ES-I3 (cell line): ENCODE results near the gene XAGE1B.
"Not testable (repeated sequence)": the region's sequence is repeated elsewhere in the genome, so short reads cannot be mapped to it uniquely, and the experiment has no call there.

ENCODE experiments used
- H3K36me3 ChIP-seq: 2 replicates; pipeline ENCODE4 v1.6.1; 2013; ENCODE audit warnings: mild to moderate bottlenecking, low read length, control low read depth, moderate library complexity; ENCODE audit not compliant: insufficient read depth
- H3K4me1 ChIP-seq: 2 replicates; pipeline ENCODE4 v1.6.1; 2013; ENCODE audit warnings: mild to moderate bottlenecking, control low read depth, low read length; ENCODE audit not compliant: insufficient read depth
- H3K9ac ChIP-seq: 2 replicates; pipeline ENCODE4 v1.6.1; 2013; ENCODE audit warnings: low read depth, mild to moderate bottlenecking, low read length, moderate library complexity
- H3K9me3 ChIP-seq: 2 replicates; pipeline ENCODE4 v1.6.1; 2013; ENCODE audit warnings: mild to moderate bottlenecking, low read length, moderate library complexity; ENCODE audit not compliant: control insufficient read depth, insufficient read depth

The XAGE1B gene, protein sequence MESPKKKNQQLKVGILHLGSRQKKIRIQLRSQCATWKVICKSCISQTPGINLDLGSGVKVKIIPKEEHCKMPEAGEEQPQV

DNA sequence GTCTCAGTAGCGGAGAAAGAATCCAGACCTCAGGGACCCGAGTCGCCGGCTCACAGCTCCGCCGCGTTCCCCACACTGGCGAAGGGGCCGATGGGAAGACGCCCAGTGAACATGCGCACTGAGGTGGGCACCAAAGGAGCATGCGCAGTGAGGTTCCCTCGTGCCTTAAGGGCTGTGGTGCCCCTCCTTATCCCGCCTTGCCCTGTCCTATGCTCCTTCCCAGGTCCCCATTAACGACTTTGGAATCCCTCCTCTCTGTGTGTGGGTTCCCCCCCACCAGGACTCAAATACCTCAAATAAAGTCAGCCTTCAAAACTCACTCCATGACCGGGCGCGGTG, at the start of gene XAGE1B:
TSS of gene XAGE1B (minus strand) at position 77 of the 339 bp plus-strand sequence. CDS start 1,536 bp downstream, outside the sequence.
- not testable (repeated sequence) for H3K9ac ChIP-seq, H3K9me3 ChIP-seq, H3K4me1 ChIP-seq, H3K36me3 ChIP-seq

DNA sequence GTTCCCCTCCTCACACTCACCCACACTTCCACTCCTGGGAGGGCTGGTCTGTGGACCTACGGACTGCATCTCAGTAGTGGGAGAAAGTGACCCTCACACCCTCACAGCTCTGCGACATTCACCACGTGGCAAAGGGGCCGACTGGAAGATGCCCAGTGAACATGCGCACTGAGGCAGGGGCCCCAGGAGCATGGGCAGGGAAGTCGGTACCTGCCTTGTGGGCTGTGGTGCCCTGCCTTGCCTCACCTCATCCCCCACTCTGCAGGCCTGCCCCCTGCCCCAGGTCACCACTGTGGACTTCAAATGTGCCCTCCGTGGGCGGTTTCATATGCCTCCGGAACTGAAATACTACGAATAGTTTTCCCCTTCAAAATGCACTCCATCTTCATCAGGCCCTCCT, 46.2 kb upstream of the XAGE1B start:
- Histone ChIP-seq H3K9ac (no peak overlapping the region), H3K36me3 (no peaks in the 10 kb centered on the region), H3K9me3 (no peaks in the 10 kb centered on the region), H3K4me1 (no peaks in the 10 kb centered on the region)

DNA sequence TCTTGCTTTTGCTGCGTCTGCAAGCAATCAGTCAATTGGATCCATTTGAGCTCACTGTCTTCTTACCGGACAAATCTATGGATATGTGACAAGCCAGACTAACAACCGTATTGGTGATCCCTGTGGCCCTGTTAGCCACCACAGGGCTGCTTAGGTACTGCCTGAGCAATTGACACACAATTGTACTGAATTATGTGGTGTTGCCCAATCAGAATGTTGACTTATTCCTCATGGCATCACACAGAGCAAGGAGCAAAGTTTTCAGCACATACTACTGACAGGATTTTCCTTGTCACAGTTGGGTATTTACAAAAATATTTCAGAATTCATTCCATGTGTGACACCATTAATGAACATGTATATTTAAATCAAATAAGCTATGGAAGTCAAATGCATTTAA, 41.3 kb upstream of the XAGE1B start:
- Histone ChIP-seq H3K36me3 (no peaks in the 10 kb centered on the region), H3K4me1 (no peaks in the 10 kb centered on the region), H3K9ac (no peak overlapping the region), H3K9me3 (no peaks in the 10 kb centered on the region)

DNA sequence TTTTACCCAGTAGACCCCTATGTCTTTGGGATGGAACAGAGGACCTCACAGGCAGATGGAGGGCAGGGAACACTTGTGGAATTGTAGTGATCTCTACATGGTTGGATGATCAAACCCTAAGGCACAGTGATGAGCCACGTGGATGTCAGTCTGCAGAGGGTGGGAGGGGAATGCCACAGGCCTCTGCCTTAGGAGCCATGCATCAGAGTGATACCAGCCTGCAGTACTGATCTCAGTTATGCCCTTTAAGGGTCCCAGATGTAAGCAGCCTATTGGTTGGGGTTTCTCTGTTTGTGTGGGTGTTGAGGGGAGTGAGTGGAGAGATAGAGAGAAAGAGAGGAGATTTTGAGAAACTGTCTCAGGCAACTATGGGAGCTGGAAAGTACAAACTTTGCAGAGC, 39.9 kb upstream of the XAGE1B start:
- H3K36me3 ChIP-seq = no peaks in the 10 kb centered on the region
- no peaks in the 10 kb centered on the region for H3K9me3 ChIP-seq
- no peak overlapping the region for H3K9ac ChIP-seq
- H3K4me1 ChIP-seq = no peaks in the 10 kb centered on the region

DNA sequence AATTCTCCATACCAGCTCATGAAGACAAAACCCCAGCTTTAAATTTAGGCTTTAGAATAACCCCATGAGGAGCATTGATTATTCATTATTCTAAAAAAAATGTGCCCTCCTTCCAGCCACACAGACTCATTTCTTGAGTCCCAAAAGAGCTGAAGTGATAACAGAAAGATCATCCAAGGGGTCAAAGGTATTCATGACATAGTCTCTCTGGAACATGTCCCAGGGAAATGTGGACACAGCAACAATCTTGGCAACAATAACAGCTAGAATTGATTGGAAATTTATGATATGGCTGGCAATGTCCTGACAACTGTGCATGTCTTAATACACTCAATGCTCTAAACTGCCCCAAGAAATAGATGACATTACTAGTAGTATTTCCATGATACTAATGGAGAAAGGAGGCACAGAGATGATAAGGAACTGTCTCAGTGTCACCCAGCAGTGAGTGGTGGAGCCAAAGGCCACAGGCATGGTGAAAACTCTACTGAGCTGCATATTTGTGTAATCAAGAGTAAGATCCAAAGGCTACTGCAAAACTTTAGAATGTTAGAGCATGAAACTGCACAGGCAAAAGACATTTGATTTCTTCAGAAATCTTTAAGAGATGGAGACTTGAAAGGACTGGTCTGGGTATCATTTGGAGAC, 37.3 kb upstream of the XAGE1B start:
- H3K9me3 ChIP-seq = no peaks in the 10 kb centered on the region
- H3K36me3 ChIP-seq = no peaks in the 10 kb centered on the region
- no peak overlapping the region for H3K9ac ChIP-seq
- H3K4me1 ChIP-seq = no peaks in the 10 kb centered on the region

DNA sequence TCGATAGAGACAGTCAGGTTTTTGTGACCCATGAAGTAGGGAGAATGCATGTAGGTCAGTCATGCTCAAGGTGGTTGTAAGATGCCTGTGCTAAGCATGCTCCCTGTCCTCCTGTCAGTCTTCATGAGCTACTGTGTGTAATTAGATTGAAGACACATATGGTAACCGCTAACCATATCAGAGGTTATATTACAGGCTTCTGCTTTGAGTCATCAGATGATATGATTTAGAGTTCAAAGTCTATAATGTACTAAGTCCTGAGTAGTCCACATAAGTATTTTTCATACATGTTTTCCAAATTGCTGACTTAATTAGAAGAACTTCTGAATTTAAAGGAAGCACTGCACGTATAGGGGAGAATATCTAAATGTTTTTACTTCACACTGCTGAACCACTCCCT, 31.9 kb upstream of the XAGE1B start:
- H3K9ac ChIP-seq, H3K4me1 ChIP-seq: not testable (repeated sequence)

DNA sequence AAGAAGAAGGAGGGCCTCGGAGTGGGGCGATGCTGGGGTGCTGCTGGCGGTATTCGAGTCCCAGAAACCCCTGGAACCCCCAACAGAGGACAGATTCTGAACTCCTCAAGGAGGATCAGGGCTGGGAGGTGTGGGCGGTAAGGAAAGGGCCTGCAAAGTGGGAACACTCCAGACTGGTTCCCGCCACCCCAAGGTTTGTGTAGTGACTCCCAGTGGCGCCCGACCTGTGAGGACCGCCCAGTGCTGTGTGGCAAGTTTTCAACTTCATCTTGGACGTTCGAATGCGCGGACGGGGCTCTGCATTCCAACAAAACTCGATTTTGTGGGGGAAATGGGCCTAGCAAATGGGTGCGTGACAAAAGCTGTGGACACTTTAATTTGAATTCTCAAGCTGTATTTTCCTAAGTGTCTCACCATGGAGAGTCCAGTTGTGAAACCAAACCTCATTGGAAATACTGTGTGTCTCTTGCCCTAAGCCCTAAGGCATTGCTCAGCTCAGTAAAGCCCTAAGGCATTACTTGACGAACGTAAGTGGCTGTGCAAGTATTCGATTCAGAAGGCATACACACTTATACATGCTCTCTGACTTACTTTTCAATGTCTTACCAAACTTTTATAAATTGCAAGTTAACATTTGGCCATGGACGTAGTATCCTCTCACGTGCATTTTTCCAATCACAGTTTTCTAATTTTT, 27.4 kb upstream of the XAGE1B start:
- Histone ChIP-seq H3K9me3 (no peaks in the 10 kb centered on the region), H3K36me3 (no peaks in the 10 kb centered on the region), H3K9ac (no peak overlapping the region), H3K4me1 (no peaks in the 10 kb centered on the region)

More for the DNA sequence above, 31.9 kb upstream of the XAGE1B start:
- not testable (repeated sequence) for H3K36me3 ChIP-seq, H3K9me3 ChIP-seq

DNA sequence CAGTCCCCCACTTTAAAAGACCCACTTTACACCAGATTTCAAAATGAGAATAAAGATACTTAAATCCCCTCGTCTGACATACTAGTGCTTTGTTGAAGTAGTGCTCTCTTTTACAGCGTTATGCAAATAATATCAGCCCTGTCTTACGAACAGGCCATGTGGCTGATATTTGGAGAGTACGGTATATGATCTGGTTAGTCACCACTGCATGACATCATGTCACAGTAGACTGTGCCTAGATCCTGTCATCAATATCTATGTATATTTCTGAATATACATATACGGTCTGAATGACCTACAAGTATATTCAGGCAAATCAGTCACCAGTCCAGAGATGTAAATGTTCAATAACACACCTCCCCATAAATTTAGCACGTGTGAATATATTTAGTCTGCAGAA, 25.4 kb upstream of the XAGE1B start:
- H3K9me3 ChIP-seq = no peaks in the 10 kb centered on the region
- H3K36me3 ChIP-seq = no peaks in the 10 kb centered on the region
- no peaks in the 10 kb centered on the region for H3K4me1 ChIP-seq
- H3K9ac ChIP-seq = no peak overlapping the region

DNA sequence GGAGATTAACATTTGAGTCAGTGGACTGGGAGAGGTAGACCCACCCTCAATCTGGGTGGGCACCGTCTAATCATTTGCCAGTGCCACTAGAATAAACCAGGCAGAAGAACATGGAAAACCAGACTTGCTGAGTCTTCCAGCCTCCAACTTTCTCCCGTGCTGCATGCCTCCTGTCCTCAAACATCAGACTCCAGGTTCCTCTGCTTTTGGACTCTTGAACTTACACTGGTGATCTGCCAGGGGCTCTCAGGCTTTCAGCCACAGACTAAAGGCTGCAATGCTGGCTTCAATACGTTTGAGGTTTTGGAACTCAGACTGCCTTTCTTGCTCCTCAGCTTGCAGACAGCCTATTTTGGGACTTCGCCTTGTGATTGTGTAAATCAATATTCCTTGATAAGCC, 24.2 kb upstream of the XAGE1B start:
- not testable (repeated sequence) for H3K9ac ChIP-seq, H3K4me1 ChIP-seq, H3K36me3 ChIP-seq, H3K9me3 ChIP-seq

DNA sequence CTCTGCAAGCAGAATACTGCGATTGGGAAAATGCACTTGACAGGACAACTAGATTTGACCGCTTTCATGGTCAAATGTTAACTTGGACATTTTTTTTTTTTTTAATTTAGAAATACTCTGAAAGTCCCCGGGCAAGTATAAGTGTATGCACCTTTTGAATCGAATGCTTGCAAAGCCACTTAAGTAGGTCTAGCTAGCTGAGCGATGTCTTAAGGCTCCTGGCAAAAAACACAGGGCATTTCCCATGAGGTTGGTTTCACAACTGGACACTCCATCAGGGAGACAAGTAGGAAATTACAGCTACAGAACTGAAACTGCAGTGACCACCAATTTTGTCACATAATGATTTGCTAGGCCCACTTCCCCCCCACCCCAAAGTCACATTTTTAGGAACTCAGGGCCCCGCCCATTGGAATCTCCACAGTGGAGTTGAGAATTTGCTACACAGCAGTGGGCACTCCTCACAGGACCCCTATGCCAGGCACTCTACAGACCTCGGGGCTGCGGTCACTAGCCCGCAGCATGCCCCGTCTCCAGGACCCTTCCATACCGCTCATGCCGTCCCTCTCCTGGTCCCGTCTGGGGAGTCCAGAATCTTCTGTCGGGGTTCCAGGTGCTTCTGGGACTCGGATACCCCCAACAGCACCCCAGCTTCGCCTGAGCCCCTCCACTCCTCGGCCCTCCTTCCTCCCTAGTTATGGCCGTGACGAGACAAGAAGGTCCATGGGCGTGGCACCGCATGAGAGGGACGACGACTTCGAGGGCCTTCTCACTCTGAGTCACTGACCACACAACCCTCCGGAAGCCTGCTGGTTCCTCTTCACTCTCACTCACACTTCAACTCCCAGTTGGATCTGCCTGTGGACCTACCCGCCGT, 515 bp downstream of the XAGE1B start:
- H3K9me3 ChIP-seq, H3K9ac ChIP-seq, H3K36me3 ChIP-seq, H3K4me1 ChIP-seq: not testable (repeated sequence)

DNA sequence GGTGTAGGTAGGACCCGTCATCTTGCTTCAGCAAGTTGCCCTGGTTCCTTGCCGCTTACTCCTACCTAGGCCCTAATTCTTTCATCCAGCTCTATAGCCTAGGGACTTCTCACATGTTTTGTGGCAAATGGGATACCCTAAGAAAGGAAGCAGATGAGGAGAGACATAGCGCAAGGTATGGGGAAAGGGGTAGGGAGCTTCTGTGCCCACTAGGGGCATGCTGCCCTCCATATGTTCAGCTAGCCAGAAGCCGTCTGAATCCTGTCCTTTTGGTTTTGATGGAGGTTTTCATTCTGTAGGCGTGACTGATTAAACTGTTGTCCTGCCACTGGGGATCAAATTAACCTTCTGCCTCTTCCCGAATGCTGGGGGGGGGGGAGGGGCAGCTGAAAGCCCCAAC, 5.7 kb downstream of the XAGE1B start:
- H3K36me3 ChIP-seq, H3K9ac ChIP-seq, H3K4me1 ChIP-seq, H3K9me3 ChIP-seq: not testable (repeated sequence)

DNA sequence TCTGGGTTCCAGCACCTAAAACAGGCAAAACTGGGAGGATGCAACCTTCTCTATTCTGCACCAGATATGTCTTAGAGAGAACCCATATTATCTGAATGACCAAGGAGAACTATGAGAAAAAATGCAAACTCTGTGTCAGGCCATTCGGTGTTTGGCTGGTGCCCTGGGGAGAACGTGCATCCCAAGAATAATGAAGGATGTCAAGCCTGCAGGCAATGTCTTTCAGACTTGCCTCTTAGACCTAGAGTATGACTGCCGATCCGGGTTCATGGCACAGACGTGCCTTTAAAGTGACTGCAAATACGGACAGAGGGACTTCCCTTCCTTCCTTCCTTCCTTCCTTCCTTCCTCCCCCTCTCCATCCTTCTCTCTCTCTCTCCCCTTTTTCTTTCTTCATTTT, 6.9 kb downstream of the XAGE1B start:
- Histone ChIP-seq H3K9ac (no peak overlapping the region), H3K4me1 (no peaks in the 10 kb centered on the region), H3K9me3 (no peaks in the 10 kb centered on the region), H3K36me3 (no peaks in the 10 kb centered on the region)

DNA sequence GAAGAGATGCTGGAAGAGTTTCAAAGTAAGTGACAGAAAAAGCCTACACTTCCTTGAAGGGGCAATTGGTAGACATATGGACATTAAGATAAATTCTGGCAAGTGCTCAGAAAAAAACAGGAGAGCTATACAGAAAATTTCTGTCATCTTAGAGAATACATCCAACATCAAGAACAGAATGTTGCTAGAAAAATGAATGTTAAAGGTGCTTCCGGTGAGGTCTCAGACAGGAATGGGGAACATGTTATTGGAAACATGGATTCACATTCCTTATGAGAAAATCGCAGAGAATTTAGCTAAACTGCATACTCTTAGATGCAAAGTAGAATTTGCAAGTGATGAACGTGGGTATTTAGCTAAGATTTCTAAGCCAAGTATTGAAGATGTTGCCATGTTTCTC, 9.5 kb downstream of the XAGE1B start:
- Histone ChIP-seq H3K9ac (no peak overlapping the region), H3K4me1 (no peaks in the 10 kb centered on the region), H3K36me3 (no peaks in the 10 kb centered on the region), H3K9me3 (no peaks in the 10 kb centered on the region)

DNA sequence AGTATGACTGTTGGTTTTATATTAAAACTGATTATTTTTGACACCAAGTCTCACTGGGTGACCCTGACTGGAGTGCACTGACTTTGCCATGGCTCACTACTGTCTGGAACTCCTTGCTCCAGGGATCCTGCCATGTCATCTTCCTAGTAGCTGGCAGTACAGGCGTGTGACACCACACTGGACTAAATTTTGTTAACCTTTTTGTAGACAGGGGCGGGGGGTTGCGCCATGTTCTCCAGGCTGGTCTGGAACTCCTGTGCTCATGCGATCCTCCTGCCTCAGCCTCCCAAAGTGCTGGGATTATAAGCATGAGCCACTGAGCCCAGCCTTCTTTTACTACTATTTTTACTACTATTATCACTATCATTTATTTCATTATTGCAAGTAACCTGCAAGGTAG, 12.3 kb downstream of the XAGE1B start:
- no peaks in the 10 kb centered on the region for H3K9me3 ChIP-seq
- H3K4me1 ChIP-seq = no peaks in the 10 kb centered on the region
- no peak overlapping the region for H3K9ac ChIP-seq
- no peaks in the 10 kb centered on the region for H3K36me3 ChIP-seq

DNA sequence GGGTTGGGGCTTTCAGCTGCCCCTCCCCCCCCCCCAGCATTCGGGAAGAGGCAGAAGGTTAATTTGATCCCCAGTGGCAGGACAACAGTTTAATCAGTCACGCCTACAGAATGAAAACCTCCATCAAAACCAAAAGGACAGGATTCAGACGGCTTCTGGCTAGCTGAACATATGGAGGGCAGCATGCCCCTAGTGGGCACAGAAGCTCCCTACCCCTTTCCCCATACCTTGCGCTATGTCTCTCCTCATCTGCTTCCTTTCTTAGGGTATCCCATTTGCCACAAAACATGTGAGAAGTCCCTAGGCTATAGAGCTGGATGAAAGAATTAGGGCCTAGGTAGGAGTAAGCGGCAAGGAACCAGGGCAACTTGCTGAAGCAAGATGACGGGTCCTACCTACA, 15.5 kb downstream of the XAGE1B start:
- not testable (repeated sequence) for H3K36me3 ChIP-seq, H3K4me1 ChIP-seq, H3K9ac ChIP-seq, H3K9me3 ChIP-seq
